ENCODE data around the gene VCAM1. TPM values are rescaled to one million over a fixed set of nuclear protein-coding genes. Genes with fewer than 3 reads are reported as not detected.

The VCAM1 gene
- total and polyA plus RNA-seq, 9 of the 15 experiments (the other 6 are each of a cell fraction or from before 2014, with no cell fraction given) = 0.04 to 0.13 TPM; not detected in 7

DNA sequence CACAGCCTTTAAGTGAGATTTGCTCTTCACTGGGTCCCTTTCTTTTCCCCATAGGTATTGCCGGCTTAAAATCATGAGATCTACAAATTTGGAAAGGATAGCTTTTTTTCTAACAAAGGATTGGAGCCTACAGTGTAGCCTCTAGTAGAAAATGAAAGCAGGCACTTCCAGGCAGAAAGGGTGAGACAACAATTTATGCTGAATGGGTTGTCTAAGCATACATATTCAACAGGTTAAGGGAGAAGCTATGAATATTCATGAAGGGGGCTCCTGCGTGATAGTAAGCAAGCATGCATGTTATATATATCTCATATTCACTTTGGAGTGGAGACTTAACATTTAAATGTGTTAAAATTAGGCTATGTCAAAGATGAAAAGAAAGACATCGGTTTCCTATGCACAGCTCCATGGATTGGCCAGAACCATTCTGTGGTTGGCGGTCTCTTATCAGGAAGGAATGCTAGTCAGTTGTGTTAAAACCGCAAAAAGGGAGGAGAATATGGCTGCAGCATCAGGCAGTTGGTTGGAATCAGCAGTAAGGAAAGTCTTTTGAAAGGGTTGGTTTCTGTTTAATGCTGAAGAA, 66.0 kb downstream of the VCAM1 start (continued):
- no peak for TF ChIP-seq SIN3A (IDR thresholded peaks at IDR 0.05; ENCODE audit: borderline replicate concordance in 2 of 2, control insufficient read depth in 1 of 2, low read depth in 2 of 2, low read length in 2 of 2)
- TF ChIP-seq PHTF2 (CRISPR knock-in tag; IDR thresholded peaks at IDR 0.05) = no peak
- TF ChIP-seq HNRNPUL1 (IDR thresholded peaks at IDR 0.05; ENCODE audit: low read length) = no peak
- peak; percentile 69 for TF ChIP-seq TCF3 (CRISPR knock-in tag; IDR thresholded peaks at IDR 0.05)
- no peak for TF ChIP-seq THRAP3 (IDR thresholded peaks at IDR 0.05; ENCODE audit: borderline replicate concordance)
- peak; percentile 93 for TF ChIP-seq ZNF766 (CRISPR knock-in tag; conservative IDR thresholded peaks at IDR 0.05)
- TF ChIP-seq FOSL1 (tag; conservative IDR thresholded peaks at IDR 0.05) = peak; percentile 50
- no peak for TF ChIP-seq HMG20B (CRISPR knock-in tag; IDR thresholded peaks at IDR 0.05)
- no peak for TF ChIP-seq ZNF124 (CRISPR knock-in tag; IDR thresholded peaks at IDR 0.05)
- TF ChIP-seq TEAD1 (CRISPR knock-in tag; IDR thresholded peaks at IDR 0.05) = peak; percentile 99 to 100
- TF ChIP-seq, protein P1, sequence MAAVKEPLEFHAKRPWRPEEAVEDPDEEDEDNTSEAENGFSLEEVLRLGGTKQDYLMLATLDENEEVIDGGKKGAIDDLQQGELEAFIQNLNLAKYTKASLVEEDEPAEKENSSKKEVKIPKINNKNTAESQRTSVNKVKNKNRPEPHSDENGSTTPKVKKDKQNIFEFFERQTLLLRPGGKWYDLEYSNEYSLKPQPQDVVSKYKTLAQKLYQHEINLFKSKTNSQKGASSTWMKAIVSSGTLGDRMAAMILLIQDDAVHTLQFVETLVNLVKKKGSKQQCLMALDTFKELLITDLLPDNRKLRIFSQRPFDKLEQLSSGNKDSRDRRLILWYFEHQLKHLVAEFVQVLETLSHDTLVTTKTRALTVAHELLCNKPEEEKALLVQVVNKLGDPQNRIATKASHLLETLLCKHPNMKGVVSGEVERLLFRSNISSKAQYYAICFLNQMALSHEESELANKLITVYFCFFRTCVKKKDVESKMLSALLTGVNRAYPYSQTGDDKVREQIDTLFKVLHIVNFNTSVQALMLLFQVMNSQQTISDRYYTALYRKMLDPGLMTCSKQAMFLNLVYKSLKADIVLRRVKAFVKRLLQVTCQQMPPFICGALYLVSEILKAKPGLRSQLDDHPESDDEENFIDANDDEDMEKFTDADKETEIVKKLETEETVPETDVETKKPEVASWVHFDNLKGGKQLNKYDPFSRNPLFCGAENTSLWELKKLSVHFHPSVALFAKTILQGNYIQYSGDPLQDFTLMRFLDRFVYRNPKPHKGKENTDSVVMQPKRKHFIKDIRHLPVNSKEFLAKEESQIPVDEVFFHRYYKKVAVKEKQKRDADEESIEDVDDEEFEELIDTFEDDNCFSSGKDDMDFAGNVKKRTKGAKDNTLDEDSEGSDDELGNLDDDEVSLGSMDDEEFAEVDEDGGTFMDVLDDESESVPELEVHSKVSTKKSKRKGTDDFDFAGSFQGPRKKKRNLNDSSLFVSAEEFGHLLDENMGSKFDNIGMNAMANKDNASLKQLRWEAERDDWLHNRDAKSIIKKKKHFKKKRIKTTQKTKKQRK (IDR thresholded peaks at IDR 0.05; ENCODE audit: borderline replicate concordance, low read depth, low read length) = no peak
- no peak for TF ChIP-seq POLR3G (IDR thresholded peaks at IDR 0.05; ENCODE audit: extremely low read depth, insufficient read length, insufficient replicate concordance)
- TF ChIP-seq WHSC1 (IDR thresholded peaks at IDR 0.05; ENCODE audit: low read length) = no peak
- TF ChIP-seq CREM (IDR thresholded peaks at IDR 0.05; ENCODE audit: low read depth) = 0 out of 2 replicates have a peak, but pooled peaks have one; percentile 26
- no peak for TF ChIP-seq TSC22D4 (tag; IDR thresholded peaks at IDR 0.05)
- TF ChIP-seq, protein P2, sequence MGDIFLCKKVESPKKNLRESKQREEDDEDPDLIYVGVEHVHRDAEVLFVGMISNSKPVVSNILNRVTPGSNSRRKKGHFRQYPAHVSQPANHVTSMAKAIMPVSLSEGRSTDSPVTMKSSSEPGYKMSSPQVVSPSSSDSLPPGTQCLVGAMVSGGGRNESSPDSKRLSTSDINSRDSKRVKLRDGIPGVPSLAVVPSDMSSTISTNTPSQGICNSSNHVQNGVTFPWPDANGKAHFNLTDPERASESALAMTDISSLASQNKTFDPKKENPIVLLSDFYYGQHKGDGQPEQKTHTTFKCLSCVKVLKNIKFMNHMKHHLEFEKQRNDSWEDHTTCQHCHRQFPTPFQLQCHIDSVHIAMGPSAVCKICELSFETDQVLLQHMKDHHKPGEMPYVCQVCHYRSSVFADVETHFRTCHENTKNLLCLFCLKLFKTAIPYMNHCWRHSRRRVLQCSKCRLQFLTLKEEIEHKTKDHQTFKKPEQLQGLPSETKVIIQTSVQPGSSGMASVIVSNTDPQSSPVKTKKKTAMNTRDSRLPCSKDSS (IDR thresholded peaks at IDR 0.05; ENCODE audit: low read depth, partially characterized antibody) = no peak
- TF ChIP-seq, protein P3, sequence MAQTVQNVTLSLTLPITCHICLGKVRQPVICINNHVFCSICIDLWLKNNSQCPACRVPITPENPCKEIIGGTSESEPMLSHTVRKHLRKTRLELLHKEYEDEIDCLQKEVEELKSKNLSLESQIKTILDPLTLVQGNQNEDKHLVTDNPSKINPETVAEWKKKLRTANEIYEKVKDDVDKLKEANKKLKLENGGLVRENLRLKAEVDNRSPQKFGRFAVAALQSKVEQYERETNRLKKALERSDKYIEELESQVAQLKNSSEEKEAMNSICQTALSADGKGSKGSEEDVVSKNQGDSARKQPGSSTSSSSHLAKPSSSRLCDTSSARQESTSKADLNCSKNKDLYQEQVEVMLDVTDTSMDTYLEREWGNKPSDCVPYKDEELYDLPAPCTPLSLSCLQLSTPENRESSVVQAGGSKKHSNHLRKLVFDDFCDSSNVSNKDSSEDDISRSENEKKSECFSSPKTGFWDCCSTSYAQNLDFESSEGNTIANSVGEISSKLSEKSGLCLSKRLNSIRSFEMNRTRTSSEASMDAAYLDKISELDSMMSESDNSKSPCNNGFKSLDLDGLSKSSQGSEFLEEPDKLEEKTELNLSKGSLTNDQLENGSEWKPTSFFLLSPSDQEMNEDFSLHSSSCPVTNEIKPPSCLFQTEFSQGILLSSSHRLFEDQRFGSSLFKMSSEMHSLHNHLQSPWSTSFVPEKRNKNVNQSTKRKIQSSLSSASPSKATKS (CRISPR knock-in tag; IDR thresholded peaks at IDR 0.05) = no peak
- no peak for TF ChIP-seq KDM4B (IDR thresholded peaks at IDR 0.05; ENCODE audit: borderline replicate concordance in 2 of 2, low read depth in 1 of 2)
- TF ChIP-seq ZNF778 (CRISPR knock-in tag; IDR thresholded peaks at IDR 0.05) = no peak
- TF ChIP-seq POU5F1 (IDR thresholded peaks at IDR 0.05; ENCODE audit: borderline replicate concordance, low read depth, low read length, partially characterized antibody) = no peak

Measured in K562 (cell line).